ENCODE measurements around the gene CDH23. TPM values are rescaled to one million over a fixed set of nuclear protein-coding genes. Genes with fewer than 3 reads are reported as not detected.

CDH23 gene
- total and polyA plus RNA-seq, 2 of the 8 experiments (the other 6 are each of a cell fraction or from before 2014, with no cell fraction given), result 1.9 to 4.9 TPM

GRCh38 chr10:71850743-71851464 is 454.2 kb downstream of the CDH23 start, which contains the start of gene PSAP (continued):
- TF ChIP-seq TEAD4 (IDR thresholded peaks at IDR 0.05; ENCODE audit: low read depth, low read length) (peak; percentile 4; the same call in 1 of the 2 replicates), MAFK (IDR thresholded peaks at IDR 0.05; ENCODE audit: low read depth, low read length) (peak; percentile 59; the same call in 1 of the 2 replicates), ASH2L (IDR thresholded peaks at IDR 0.05; ENCODE audit: low read length) (peak; percentile 80), NRF1 (IDR thresholded peaks at IDR 0.05; ENCODE audit: low read depth, low read length) (peak; percentile 51; the same call in 1 of the 2 replicates), POLR2AphosphoS5 (IDR thresholded peaks at IDR 0.05; ENCODE audit: low read depth, low read length) (peak; percentile 94), HDAC2 (IDR thresholded peaks at IDR 0.05; ENCODE audit: borderline replicate concordance in 1 of 2, low read depth in 2 of 2, low read length in 2 of 2) (0 out of 4 replicates have a peak, but pooled peaks of 1 of the 2 experiments have one; percentile 48), PHF8 (conservative IDR thresholded peaks at IDR 0.05; ENCODE audit: low read depth, low read length) (peak; percentile 96), JUND (IDR thresholded peaks at IDR 0.05; ENCODE audit: low read length) (peak; percentile 75)
- TF ChIP-seq, protein P1, sequence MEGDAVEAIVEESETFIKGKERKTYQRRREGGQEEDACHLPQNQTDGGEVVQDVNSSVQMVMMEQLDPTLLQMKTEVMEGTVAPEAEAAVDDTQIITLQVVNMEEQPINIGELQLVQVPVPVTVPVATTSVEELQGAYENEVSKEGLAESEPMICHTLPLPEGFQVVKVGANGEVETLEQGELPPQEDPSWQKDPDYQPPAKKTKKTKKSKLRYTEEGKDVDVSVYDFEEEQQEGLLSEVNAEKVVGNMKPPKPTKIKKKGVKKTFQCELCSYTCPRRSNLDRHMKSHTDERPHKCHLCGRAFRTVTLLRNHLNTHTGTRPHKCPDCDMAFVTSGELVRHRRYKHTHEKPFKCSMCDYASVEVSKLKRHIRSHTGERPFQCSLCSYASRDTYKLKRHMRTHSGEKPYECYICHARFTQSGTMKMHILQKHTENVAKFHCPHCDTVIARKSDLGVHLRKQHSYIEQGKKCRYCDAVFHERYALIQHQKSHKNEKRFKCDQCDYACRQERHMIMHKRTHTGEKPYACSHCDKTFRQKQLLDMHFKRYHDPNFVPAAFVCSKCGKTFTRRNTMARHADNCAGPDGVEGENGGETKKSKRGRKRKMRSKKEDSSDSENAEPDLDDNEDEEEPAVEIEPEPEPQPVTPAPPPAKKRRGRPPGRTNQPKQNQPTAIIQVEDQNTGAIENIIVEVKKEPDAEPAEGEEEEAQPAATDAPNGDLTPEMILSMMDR (IDR thresholded peaks at IDR 0.05; ENCODE audit: control extremely low read depth in 1 of 3, insufficient read depth in 1 of 3, low read depth in 1 of 3, low read length in 3 of 3), result no peak
- TF ChIP-seq, protein P2, sequence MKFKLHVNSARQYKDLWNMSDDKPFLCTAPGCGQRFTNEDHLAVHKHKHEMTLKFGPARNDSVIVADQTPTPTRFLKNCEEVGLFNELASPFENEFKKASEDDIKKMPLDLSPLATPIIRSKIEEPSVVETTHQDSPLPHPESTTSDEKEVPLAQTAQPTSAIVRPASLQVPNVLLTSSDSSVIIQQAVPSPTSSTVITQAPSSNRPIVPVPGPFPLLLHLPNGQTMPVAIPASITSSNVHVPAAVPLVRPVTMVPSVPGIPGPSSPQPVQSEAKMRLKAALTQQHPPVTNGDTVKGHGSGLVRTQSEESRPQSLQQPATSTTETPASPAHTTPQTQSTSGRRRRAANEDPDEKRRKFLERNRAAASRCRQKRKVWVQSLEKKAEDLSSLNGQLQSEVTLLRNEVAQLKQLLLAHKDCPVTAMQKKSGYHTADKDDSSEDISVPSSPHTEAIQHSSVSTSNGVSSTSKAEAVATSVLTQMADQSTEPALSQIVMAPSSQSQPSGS (IDR thresholded peaks at IDR 0.05; ENCODE audit: low read length), result no peak
